CD8-positive, alpha-beta memory T cell (primary cell): ENCODE data around the gene EDEM3. TPM values are rescaled to one million over a fixed set of nuclear protein-coding genes. Genes with fewer than 3 reads are reported as not detected.
"Not testable (repeated sequence)": the region's sequence is repeated elsewhere in the genome, so short reads cannot be mapped to it uniquely, and the experiment has no call there.

ENCODE experiments used
- CTCF ChIA-PET: fragments of 350-600 bp; sonication (Branson Sonifier 250); formaldehyde crosslinking; loops from one replicate; lab custom pipeline; 2021; ENCODE audit warnings: antibody characterized with exemption; lab: Charles Lee
- POLR2A ChIA-PET: fragments of 350-600 bp; sonication (Branson Sonifier 250); formaldehyde crosslinking; loops from one replicate; lab custom pipeline; 2021; ENCODE audit warnings: antibody characterized with exemption; lab: Charles Lee
- DNase-seq, 5 donors: peaks; one replicate each; pipeline versions ENCODE4 v3.0.0 to v3.0.0-alpha.2; 2020 to 2022; ENCODE audit warnings: mixed read lengths in 1 of 5
- H3K27ac ChIP-seq: one replicate; pipeline ENCODE4 v1.7.0; 2013; ENCODE audit warnings: low read depth, mild to moderate bottlenecking, low read length, moderate library complexity
- H3K27me3 ChIP-seq: 2 replicates; pipeline ENCODE4 v1.7.0; 2013; ENCODE audit warnings: low read length, mild to moderate bottlenecking; ENCODE audit not compliant: insufficient read depth, poor library complexity, severe bottlenecking
- H3K36me3 ChIP-seq: 2 replicates; pipeline ENCODE4 v1.7.0; 2013; ENCODE audit warnings: mild to moderate bottlenecking, low read length, moderate library complexity; ENCODE audit not compliant: insufficient read depth
- H3K4me1 ChIP-seq: 2 replicates; pipeline ENCODE4 v1.7.0; 2013; ENCODE audit warnings: mild to moderate bottlenecking, low read length, moderate library complexity; ENCODE audit not compliant: insufficient read depth
- H3K4me3 ChIP-seq: 2 replicates; pipeline ENCODE4 v1.7.0; 2013; ENCODE audit warnings: mild to moderate bottlenecking, low read length
- H3K9me3 ChIP-seq: 2 replicates; pipeline ENCODE4 v1.7.0; 2013; ENCODE audit warnings: mild to moderate bottlenecking, low read length
- H3K27ac Mint-ChIP-seq, 8 donors: one replicate each; pipeline ENCODE4 v1.8.0; 2020 to 2021; ENCODE audit warnings: mixed read lengths in 8 of 8, mild to moderate bottlenecking in 6 of 8, inconsistent platforms in 3 of 8, moderate library complexity in 3 of 8
- H3K27me3 Mint-ChIP-seq, 2 donors: one replicate each; pipeline ENCODE4 v1.8.0; 2020 to 2021; ENCODE audit warnings: mixed read lengths in 2 of 2, mild to moderate bottlenecking in 1 of 2, moderate library complexity in 1 of 2
- H3K36me3 Mint-ChIP-seq, 3 donors: one replicate each; pipeline ENCODE4 v1.8.0; 2020 to 2021; ENCODE audit warnings: mixed read lengths in 3 of 3, inconsistent platforms in 1 of 3, mild to moderate bottlenecking in 1 of 3
- H3K4me1 Mint-ChIP-seq, 3 donors: one replicate each; pipeline ENCODE4 v1.8.0; 2020 to 2021; ENCODE audit warnings: mixed read lengths in 3 of 3, inconsistent platforms in 1 of 3, mild to moderate bottlenecking in 1 of 3
- H3K4me3 Mint-ChIP-seq, 7 donors: one replicate each; pipeline ENCODE4 v1.8.0; 2020 to 2021; ENCODE audit warnings: mixed read lengths in 7 of 7, mild to moderate bottlenecking in 6 of 7, moderate library complexity in 4 of 7, inconsistent platforms in 2 of 7
- H3K9me3 Mint-ChIP-seq, 5 donors: one replicate each; pipeline ENCODE4 v1.8.0; 2020 to 2022; ENCODE audit warnings: mixed read lengths in 5 of 5, mild to moderate bottlenecking in 3 of 5, moderate library complexity in 2 of 5, inconsistent platforms in 1 of 5
- polyA plus RNA-seq: library from polyadenylated mRNA; unstranded; fragments of 300-500 nt; fragmentation: Illumina TruSeq; gene quantifications from one replicate; pipeline ENCODE4 v1.2.3, GENCODE V29; 2021
- total RNA-seq, 2 experiments: library from RNA; stranded (reverse); gene quantifications; one replicate each; pipeline ENCODE4 v1.2.3, GENCODE V29; 2021

Gene EDEM3
- total and polyA plus RNA-seq, 3 experiments from 2014 or later = 12.1 to 24.9 (median 20.1) TPM

- DNase-seq = no peak
- H3K27me3 ChIP-seq = no peaks in the 10 kb centered on the region
- H3K4me1 ChIP-seq = no peaks in the 10 kb centered on the region
- Mint-ChIP-seq H3K9me3 (no peaks in the 10 kb centered on the region), H3K36me3 (peaks cover 0 to 3% (median 0%) of the 10 kb centered on the region in 3 donors), H3K27me3 (peaks cover 1 to 8% of the 10 kb centered on the region in 2 donors), H3K4me1 (no peaks in the 10 kb centered on the region), H3K27ac (peak overlapping the region in 1 of 8 donors; percentile 64), H3K4me3 (no peak overlapping the region)
- H3K27ac ChIP-seq = no peak overlapping the region
- CTCF ChIA-PET = no interaction called here
- no peaks in the 10 kb centered on the region for H3K36me3 ChIP-seq
- H3K4me3 ChIP-seq = no peak overlapping the region
- no peaks in the 10 kb centered on the region for H3K9me3 ChIP-seq
- POLR2A ChIA-PET = no interaction called here
These were observed 12.9 kb upstream of the EDEM3 start for GRCh38 chr1:184767591-184767990.

- no peaks in the 10 kb centered on the region for H3K36me3 ChIP-seq
- no peaks in the 10 kb centered on the region for H3K27me3 ChIP-seq
- H3K9me3 ChIP-seq = no peaks in the 10 kb centered on the region
- ChIA-PET CTCF (no interaction called here), POLR2A (no interaction called here)
- H3K27ac ChIP-seq = no peak overlapping the region
- Mint-ChIP-seq H3K4me3 (no peak overlapping the region), H3K9me3 (no peaks in the 10 kb centered on the region), H3K36me3 (peaks cover 0 to 3% (median 0%) of the 10 kb centered on the region in 3 donors), H3K27ac (no peak overlapping the region), H3K27me3 (peaks cover 0 to 6% of the 10 kb centered on the region in 2 donors), H3K4me1 (no peaks in the 10 kb centered on the region)
- H3K4me1 ChIP-seq = no peaks in the 10 kb centered on the region
- H3K4me3 ChIP-seq = no peak overlapping the region
- DNase-seq = no peak
These were observed 9.8 kb upstream of the EDEM3 start for GRCh38 chr1:184764483-184764882.

GRCh38 chr1:184763520-184763919 lies 8.9 kb upstream of the EDEM3 start:
- POLR2A ChIA-PET, H3K27ac ChIP-seq, CTCF ChIA-PET, H3K27ac Mint-ChIP-seq, H3K4me1 Mint-ChIP-seq, H3K4me3 Mint-ChIP-seq, H3K4me1 ChIP-seq, H3K4me3 ChIP-seq, H3K27me3 ChIP-seq, H3K9me3 Mint-ChIP-seq, H3K27me3 Mint-ChIP-seq, DNase-seq, H3K36me3 Mint-ChIP-seq, H3K9me3 ChIP-seq, H3K36me3 ChIP-seq: not testable (repeated sequence)

- peaks cover 0 to 4% of the 10 kb centered on the region in 2 donors for H3K27me3 Mint-ChIP-seq
- ChIA-PET POLR2A (no interaction called here), CTCF (interaction anchor here (0.6 to 1.1 kb wide), 2 partner anchors 279 to 804 kb away, joined by 3 to 5 read pairs; no protein-coding TSS in a partner anchor)
- Histone ChIP-seq H3K27ac (no peak overlapping the region), H3K4me1 (no peaks in the 10 kb centered on the region), H3K36me3 (no peaks in the 10 kb centered on the region), H3K27me3 (no peaks in the 10 kb centered on the region), H3K4me3 (no peak overlapping the region), H3K9me3 (no peaks in the 10 kb centered on the region)
- DNase-seq = no peak
- peaks cover 0 to 3% (median 0%) of the 10 kb centered on the region in 3 donors for H3K36me3 Mint-ChIP-seq
- no peak overlapping the region for H3K27ac Mint-ChIP-seq
- H3K4me3 Mint-ChIP-seq = no peak overlapping the region
- no peaks in the 10 kb centered on the region for H3K4me1 Mint-ChIP-seq
- no peaks in the 10 kb centered on the region for H3K9me3 Mint-ChIP-seq
These were observed 7.4 kb upstream of the EDEM3 start for GRCh38 chr1:184761969-184762485.

- Histone ChIP-seq H3K9me3 (no peaks in the 10 kb centered on the region), H3K27ac (no peak overlapping the region), H3K27me3 (no peaks in the 10 kb centered on the region), H3K36me3 (no peaks in the 10 kb centered on the region), H3K4me3 (no peak overlapping the region), H3K4me1 (no peaks in the 10 kb centered on the region)
- H3K27ac Mint-ChIP-seq = no peak overlapping the region
- no peaks in the 10 kb centered on the region for H3K9me3 Mint-ChIP-seq
- no peak overlapping the region for H3K4me3 Mint-ChIP-seq
- peaks cover 0 to 5% (median 3%) of the 10 kb centered on the region in 3 donors for H3K36me3 Mint-ChIP-seq
- no peak for DNase-seq
- CTCF ChIA-PET = interaction anchor here (1.0 kb wide), 1 partner anchor 46 kb away, joined by 3 read pairs; no protein-coding TSS in a partner anchor
- POLR2A ChIA-PET = no interaction called here
- H3K27me3 Mint-ChIP-seq = peaks cover 0 to 4% of the 10 kb centered on the region in 2 donors
- H3K4me1 Mint-ChIP-seq = peaks cover 12 to 13% (median 12%) of the 10 kb centered on the region in 3 donors
These were observed 5.0 kb upstream of the EDEM3 start for GRCh38 chr1:184759651-184760050.

- Mint-ChIP-seq H3K4me1 (peaks cover 12 to 13% (median 12%) of the 10 kb centered on the region in 3 donors), H3K4me3 (no peak overlapping the region), H3K36me3 (peaks cover 0 to 8% (median 3%) of the 10 kb centered on the region in 3 donors), H3K9me3 (no peaks in the 10 kb centered on the region), H3K27me3 (peaks cover 0 to 4% of the 10 kb centered on the region in 2 donors), H3K27ac (no peak overlapping the region)
- no peak overlapping the region for H3K4me3 ChIP-seq
- no peaks in the 10 kb centered on the region for H3K9me3 ChIP-seq
- no peaks in the 10 kb centered on the region for H3K36me3 ChIP-seq
- H3K4me1 ChIP-seq = no peaks in the 10 kb centered on the region
- POLR2A ChIA-PET = interaction anchor here (0.6 kb wide), 1 partner anchor 46 kb away, joined by 3 read pairs; no protein-coding TSS in a partner anchor
- no peak for DNase-seq
- CTCF ChIA-PET = interaction anchor here (1.0 kb wide), 1 partner anchor 47 kb away, joined by 3 read pairs; no protein-coding TSS in a partner anchor
- H3K27me3 ChIP-seq = no peaks in the 10 kb centered on the region
- no peak overlapping the region for H3K27ac ChIP-seq
These were observed 4.5 kb upstream of the EDEM3 start for GRCh38 chr1:184759112-184759511.

- no peak for DNase-seq
- Histone ChIP-seq H3K27me3 (no peaks in the 10 kb centered on the region), H3K4me3 (no peak overlapping the region), H3K27ac (no peak overlapping the region), H3K4me1 (peaks cover 9% of the 10 kb centered on the region), H3K36me3 (no peaks in the 10 kb centered on the region), H3K9me3 (no peaks in the 10 kb centered on the region)
- H3K4me3 Mint-ChIP-seq = peak overlapping the region in 1 of 7 donors; percentile 16
- peaks cover 0 to 17% (median 0%) of the 10 kb centered on the region in 3 donors for H3K36me3 Mint-ChIP-seq
- ChIA-PET POLR2A (no interaction called here), CTCF (no interaction called here)
- H3K27ac Mint-ChIP-seq = no peak overlapping the region
- H3K27me3 Mint-ChIP-seq = no peaks in the 10 kb centered on the region
- H3K4me1 Mint-ChIP-seq = peaks cover 23 to 25% (median 23%) of the 10 kb centered on the region in 3 donors
- no peaks in the 10 kb centered on the region for H3K9me3 Mint-ChIP-seq
These were observed 3.2 kb upstream of the EDEM3 start for GRCh38 chr1:184757891-184758290.

- H3K9me3 ChIP-seq = no peaks in the 10 kb centered on the region
- H3K27ac ChIP-seq = no peak overlapping the region
- H3K36me3 ChIP-seq = no peaks in the 10 kb centered on the region
- H3K27ac Mint-ChIP-seq = peak overlapping the region in 1 of 8 donors; percentile 88
- no peak for DNase-seq
- no peaks in the 10 kb centered on the region for H3K27me3 Mint-ChIP-seq
- peaks cover 0 to 17% (median 0%) of the 10 kb centered on the region in 3 donors for H3K36me3 Mint-ChIP-seq
- CTCF ChIA-PET = no interaction called here
- H3K9me3 Mint-ChIP-seq = no peaks in the 10 kb centered on the region
- peak overlapping the region in 3 of 7 donors; percentile 33 to 92 (median 36) for H3K4me3 Mint-ChIP-seq
- H3K27me3 ChIP-seq = no peaks in the 10 kb centered on the region
- H3K4me1 ChIP-seq = peaks cover 14% of the 10 kb centered on the region
- POLR2A ChIA-PET = no interaction called here
- H3K4me3 ChIP-seq = no peak overlapping the region
- peaks cover 27 to 29% (median 28%) of the 10 kb centered on the region in 3 donors for H3K4me1 Mint-ChIP-seq
These were observed 2.7 kb upstream of the EDEM3 start for GRCh38 chr1:184757406-184757805.
